OCI-LY1 (cell line): ENCODE data around the gene ABHD16A.

Experiments used
- EZH2 ChIP-seq: fragments of 200-600 bp; sonication (generic), shearing (Covaris generic); IDR thresholded peaks from 2 replicates; pipeline ENCODE4 v1.8.0; 2017; ENCODE audit warnings: borderline replicate concordance, mixed run types, mild to moderate bottlenecking, antibody characterized with exemption, low read length, moderate library complexity, mixed read lengths
- TF ChIP-seq, protein P1 (sequence below): fragments of 200-600 bp; sonication (generic), shearing (Covaris generic); IDR thresholded peaks from 2 replicates; pipeline ENCODE4 v1.5.1; 2017; ENCODE audit warnings: mild to moderate bottlenecking, antibody characterized with exemption, low read length, moderate library complexity, mixed read lengths

DNA sequence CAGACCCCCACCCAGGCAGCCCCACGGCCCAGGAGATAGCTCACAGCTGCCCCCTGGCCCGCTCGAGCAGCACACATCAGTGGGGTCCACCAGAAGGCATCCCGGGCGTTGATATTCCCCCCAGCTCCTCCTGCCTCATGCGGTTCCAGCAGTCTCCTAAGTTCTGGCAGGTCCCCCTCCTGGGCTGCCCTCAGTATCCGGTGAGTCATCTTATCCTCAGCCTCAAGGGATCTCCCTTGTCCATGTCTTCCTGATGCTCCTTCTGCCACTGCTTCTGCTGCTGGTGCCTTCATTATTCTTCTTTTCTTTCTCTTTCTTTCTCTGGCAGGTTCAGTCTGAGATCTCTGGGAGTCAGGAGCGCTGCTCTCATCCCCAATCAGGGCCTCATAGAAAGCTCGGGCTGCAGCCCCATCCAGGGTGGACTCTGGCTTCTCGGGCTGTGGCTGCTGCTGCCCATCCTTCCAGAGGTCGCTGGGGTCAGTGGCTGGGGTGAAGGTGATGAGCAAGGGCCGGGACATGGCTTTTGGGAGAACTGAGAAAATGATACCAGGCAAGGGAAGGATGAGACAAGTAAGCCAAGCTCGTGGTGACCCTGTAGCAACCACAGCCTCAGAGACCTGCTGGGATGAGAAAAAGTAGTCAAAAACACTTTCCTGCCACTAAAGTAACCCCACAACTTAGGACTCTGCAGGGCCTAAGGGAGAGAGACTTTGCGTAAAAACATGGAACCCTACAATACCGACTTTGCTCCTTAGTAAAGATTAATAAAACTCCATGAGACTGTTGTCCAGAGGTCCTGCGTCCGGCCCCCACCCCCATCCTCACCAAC lies 38.9 kb downstream of the ABHD16A start:
- TF ChIP-seq, protein P1, sequence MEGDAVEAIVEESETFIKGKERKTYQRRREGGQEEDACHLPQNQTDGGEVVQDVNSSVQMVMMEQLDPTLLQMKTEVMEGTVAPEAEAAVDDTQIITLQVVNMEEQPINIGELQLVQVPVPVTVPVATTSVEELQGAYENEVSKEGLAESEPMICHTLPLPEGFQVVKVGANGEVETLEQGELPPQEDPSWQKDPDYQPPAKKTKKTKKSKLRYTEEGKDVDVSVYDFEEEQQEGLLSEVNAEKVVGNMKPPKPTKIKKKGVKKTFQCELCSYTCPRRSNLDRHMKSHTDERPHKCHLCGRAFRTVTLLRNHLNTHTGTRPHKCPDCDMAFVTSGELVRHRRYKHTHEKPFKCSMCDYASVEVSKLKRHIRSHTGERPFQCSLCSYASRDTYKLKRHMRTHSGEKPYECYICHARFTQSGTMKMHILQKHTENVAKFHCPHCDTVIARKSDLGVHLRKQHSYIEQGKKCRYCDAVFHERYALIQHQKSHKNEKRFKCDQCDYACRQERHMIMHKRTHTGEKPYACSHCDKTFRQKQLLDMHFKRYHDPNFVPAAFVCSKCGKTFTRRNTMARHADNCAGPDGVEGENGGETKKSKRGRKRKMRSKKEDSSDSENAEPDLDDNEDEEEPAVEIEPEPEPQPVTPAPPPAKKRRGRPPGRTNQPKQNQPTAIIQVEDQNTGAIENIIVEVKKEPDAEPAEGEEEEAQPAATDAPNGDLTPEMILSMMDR: peak; percentile 31
- TF ChIP-seq EZH2: no peak
